ENCODE measurements around the gene GPR55.

The GPR55 gene

GRCh38 chr2:230933521-230934180 is 8.6 kb upstream of the GPR55 start:
- DNase-seq, result peak; percentile 50

- DNase-seq, result peak; percentile 71
Observed at GRCh38 chr2:230932556-230933511, 7.8 kb upstream of the GPR55 start.

- peak; percentile 32 for DNase-seq
Observed at GRCh38 chr2:230931556-230932231, 6.7 kb upstream of the GPR55 start.

- peak; percentile 17 for DNase-seq
Observed at GRCh38 chr2:230930928-230931555, 6.0 kb upstream of the GPR55 start.

- peak; percentile 6 for DNase-seq
Observed at GRCh38 chr2:230930149-230930780, 5.2 kb upstream of the GPR55 start.

GRCh38 chr2:230929381-230930148 is 4.5 kb upstream of the GPR55 start:
- peak; percentile 43 for DNase-seq

GRCh38 chr2:230928701-230929380 is 3.8 kb upstream of the GPR55 start:
- peak; percentile 32 for DNase-seq

- peak; percentile 50 for DNase-seq
Observed at GRCh38 chr2:230927711-230928341, 2.8 kb upstream of the GPR55 start.

GRCh38 chr2:230925879-230926765 is 1.1 kb upstream of the GPR55 start:
- peak; percentile 67 for DNase-seq

GRCh38 chr2:230925443-230925878 is 419 bp upstream of the GPR55 start:
- DNase-seq, result no peak

- no peak for DNase-seq
Observed at GRCh38 chr2:230924092-230924469, 961 bp downstream of the GPR55 start.

GRCh38 chr2:230922951-230923717 is 1.9 kb downstream of the GPR55 start:
- DNase-seq, result peak; percentile 37

- DNase-seq, result peak; percentile 35
Observed at GRCh38 chr2:230921806-230922595, 3.0 kb downstream of the GPR55 start.

- DNase-seq, result peak; percentile 19
Observed at GRCh38 chr2:230920167-230920566, 4.9 kb downstream of the GPR55 start.

- no peak for DNase-seq
Observed at GRCh38 chr2:230919681-230920080, 5.4 kb downstream of the GPR55 start.

GRCh38 chr2:230919240-230919639 is 5.8 kb downstream of the GPR55 start:
- DNase-seq, result no peak

GRCh38 chr2:230916218-230916617 is 8.8 kb downstream of the GPR55 start:
- DNase-seq, result peak; percentile 18

GRCh38 chr2:230915319-230915718 is 9.7 kb downstream of the GPR55 start:
- DNase-seq, result peak; percentile 24
